ENCODE results near the gene SFXN5. TPM values are rescaled to one million over a fixed set of nuclear protein-coding genes. Genes with fewer than 3 reads are reported as not detected.

The SFXN5 gene
- total and polyA plus RNA-seq, 3 donors from 2014 or later: 24.0 to 32.2 (median 25.4) TPM

GRCh38 chr2:72979896-72980295, 91.6 kb downstream of the SFXN5 start:
- no peaks in the 10 kb centered on the region for H3K9me3 ChIP-seq
- DNase-seq: no peak
- H3K27me3 ChIP-seq: no peaks in the 10 kb centered on the region
- no peak overlapping the region for H3K27ac ChIP-seq
- 59 to 66% methylated on average over 3 of the region's 3 CpGs for WGBS, 2 donors
- H3K4me1 ChIP-seq: peaks cover 14% of the 10 kb centered on the region
- no peaks in the 10 kb centered on the region for H3K36me3 ChIP-seq (ENCODE audit: low read depth, missing control alignments)
- TF ChIP-seq CTCF (IDR thresholded peaks at IDR 0.05): no peak
- no peak for TF ChIP-seq POLR2A (IDR thresholded peaks at IDR 0.05)
- H3K4me3 ChIP-seq: no peak overlapping the region
- intact Hi-C loops (cut with DNase I; ENCODE audit: low total_unique reads): no loop called here

DNA sequence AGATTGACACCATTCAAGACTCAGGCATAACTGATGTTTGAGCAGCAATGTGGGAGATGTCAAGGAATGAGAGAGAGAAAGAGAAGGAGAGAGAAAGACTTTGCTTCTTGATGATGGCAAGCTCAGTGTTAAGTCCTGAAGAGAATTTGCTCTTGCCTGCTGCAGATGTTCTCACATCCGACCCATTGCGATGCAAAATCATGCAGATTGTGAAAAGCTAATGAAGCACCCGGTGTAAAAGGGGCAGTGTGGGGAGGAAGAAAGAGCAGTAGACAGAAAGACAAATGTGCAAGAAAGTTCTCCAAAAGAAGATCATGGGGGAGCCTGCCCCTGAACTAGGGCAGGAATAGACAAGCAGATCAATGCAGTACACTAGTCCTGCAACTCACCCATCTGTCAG, 96.5 kb downstream of the SFXN5 start:
- no peak for TF ChIP-seq POLR2A (IDR thresholded peaks at IDR 0.05)
- TF ChIP-seq CTCF (IDR thresholded peaks at IDR 0.05): no peak
- intact Hi-C loops (cut with DNase I; ENCODE audit: low total_unique reads): no loop called here
- no peak for DNase-seq
- 68 to 71% methylated on average over 3 of the region's 3 CpGs for WGBS, 2 donors
- H3K4me3 ChIP-seq: no peak overlapping the region
- no peaks in the 10 kb centered on the region for H3K9me3 ChIP-seq
- no peaks in the 10 kb centered on the region for H3K4me1 ChIP-seq
- no peak overlapping the region for H3K27ac ChIP-seq
- no peaks in the 10 kb centered on the region for H3K27me3 ChIP-seq
- H3K36me3 ChIP-seq (ENCODE audit: low read depth, missing control alignments): no peaks in the 10 kb centered on the region

- intact Hi-C loops (cut with DNase I; ENCODE audit: low total_unique reads): no loop called here
- Histone ChIP-seq H3K4me3 (no peak overlapping the region), H3K27ac (no peak overlapping the region), H3K36me3 (ENCODE audit: low read depth, missing control alignments) (no peaks in the 10 kb centered on the region), H3K9me3 (no peaks in the 10 kb centered on the region), H3K27me3 (no peaks in the 10 kb centered on the region), H3K4me1 (no peaks in the 10 kb centered on the region)
- DNase-seq: no peak
- 81 to 93% methylated on average over 2 of the region's 2 CpGs for WGBS, 2 donors
- TF ChIP-seq POLR2A (IDR thresholded peaks at IDR 0.05) (no peak), CTCF (IDR thresholded peaks at IDR 0.05) (no peak)
Observed at GRCh38 chr2:72974436-72974754, 97.1 kb downstream of the SFXN5 start.

GRCh38 chr2:72973566-72974435, 97.7 kb downstream of the SFXN5 start:
- no peaks in the 10 kb centered on the region for H3K9me3 ChIP-seq
- no peaks in the 10 kb centered on the region for H3K36me3 ChIP-seq (ENCODE audit: low read depth, missing control alignments)
- DNase-seq: peak; percentile 64
- no peaks in the 10 kb centered on the region for H3K4me1 ChIP-seq
- TF ChIP-seq POLR2A (IDR thresholded peaks at IDR 0.05) (no peak), CTCF (IDR thresholded peaks at IDR 0.05) (peak in 2 of 3 experiments; percentile 32 to 60)
- 69 to 75% methylated on average over 5 to 12 of the region's 12 CpGs for WGBS, 2 donors
- intact Hi-C loops (cut with DNase I; ENCODE audit: low total_unique reads): no loop called here
- no peak overlapping the region for H3K4me3 ChIP-seq
- H3K27me3 ChIP-seq: no peaks in the 10 kb centered on the region
- no peak overlapping the region for H3K27ac ChIP-seq

GRCh38 chr2:72973137-72973535, 98.4 kb downstream of the SFXN5 start:
- H3K27ac ChIP-seq: no peak overlapping the region
- intact Hi-C loops (cut with DNase I; ENCODE audit: low total_unique reads): no loop called here
- H3K36me3 ChIP-seq (ENCODE audit: low read depth, missing control alignments): no peaks in the 10 kb centered on the region
- no peak for DNase-seq
- TF ChIP-seq CTCF (IDR thresholded peaks at IDR 0.05) (no peak), POLR2A (IDR thresholded peaks at IDR 0.05) (no peak)
- H3K4me3 ChIP-seq: no peak overlapping the region
- no peaks in the 10 kb centered on the region for H3K27me3 ChIP-seq
- no peaks in the 10 kb centered on the region for H3K4me1 ChIP-seq
- no peaks in the 10 kb centered on the region for H3K9me3 ChIP-seq
- WGBS, 2 donors: 92 to 94% methylated on average over 7 to 8 of the region's 8 CpGs

All from testis (tissue), 3 donors.